IMR-90 (cell line): ENCODE measurements around the gene GNG7. TPM values are rescaled to one million over a fixed set of nuclear protein-coding genes. Genes with fewer than 3 reads are reported as not detected.
A peak's percentile ranks its signal among the peaks of the same experiment; 100 is the strongest.

Experiments used
- ATAC-seq: fragments of 200-7000 bp; cut with Tn5 transposase; 2 replicates; pipeline ENCODE4 v1.9.1; 2020; ENCODE audit warnings: low read depth, mild to moderate bottlenecking, moderate library complexity
- BruUV-seq: library from RNA; stranded (reverse); fragments of 400-500 nt; replicated peaks from 2 replicates; lab custom pipeline; 2021; lab: Mats Ljungman, UMichigan
- CTCF ChIA-PET: fragments of 300-600 bp; formaldehyde crosslinking; extraction: SDS; loops from one replicate; lab custom pipeline; 2021; ENCODE audit warnings: antibody characterized with exemption; lab: Yijun Ruan, JAX
- POLR2A ChIA-PET: fragments of 300-600 bp; sonication (Branson Sonifier 250); formaldehyde crosslinking; loops from one replicate; lab custom pipeline; 2022; ENCODE audit warnings: antibody characterized with exemption; ENCODE audit not compliant: unreplicated experiment; lab: Charles Lee
- DNase-seq: peaks from one replicate; pipeline ENCODE4 v3.0.0; 2013
- H2AFZ ChIP-seq: replicated peaks from 2 replicates; pipeline ENCODE3; 2013; ENCODE audit warnings: low read length, mild to moderate bottlenecking; ENCODE audit not compliant: poor library complexity
- H2AK5ac ChIP-seq: 2 replicates; pipeline ENCODE4 v1.6.1; 2013; ENCODE audit warnings: low read depth, low read length, inconsistent platforms
- H2AK9ac ChIP-seq: replicated peaks from 2 replicates; pipeline ENCODE3; 2013; ENCODE audit warnings: mild to moderate bottlenecking, low read depth, low read length, moderate library complexity; ENCODE audit not compliant: poor library complexity
- H2BK120ac ChIP-seq: 2 replicates; pipeline ENCODE4 v1.6.1; 2013; ENCODE audit warnings: low read depth, low read length, inconsistent platforms
- H2BK15ac ChIP-seq: 3 replicates; pipeline ENCODE4 v1.6.1; 2013; ENCODE audit warnings: low read depth, low read length, inconsistent platforms
- H2BK20ac ChIP-seq: 2 replicates; pipeline ENCODE4 v1.6.1; 2013; ENCODE audit warnings: low read depth, mild to moderate bottlenecking, inconsistent platforms, low read length, moderate library complexity
- H2BK5ac ChIP-seq: 2 replicates; pipeline ENCODE4 v1.6.1; 2013; ENCODE audit warnings: mild to moderate bottlenecking, low read depth, low read length, inconsistent platforms; ENCODE audit not compliant: poor library complexity, severe bottlenecking
- H3K14ac ChIP-seq: replicated peaks from 2 replicates; pipeline ENCODE4 v1.6.1; 2013; ENCODE audit warnings: low read depth, low read length, inconsistent platforms
- H3K18ac ChIP-seq: 2 replicates; pipeline ENCODE4 v1.6.1; 2013; ENCODE audit warnings: low read depth, low read length, control low read depth
- H3K23ac ChIP-seq: 2 replicates; pipeline ENCODE4 v1.6.1; 2013; ENCODE audit warnings: low read depth, low read length, inconsistent platforms
- H3K27ac ChIP-seq: 2 replicates; pipeline ENCODE4 v1.5.1; 2013; ENCODE audit warnings: mild to moderate bottlenecking, control low read depth, low read length; ENCODE audit not compliant: insufficient read depth
- H3K27me3 ChIP-seq: 2 replicates; pipeline ENCODE4 v1.6.1; 2013; ENCODE audit warnings: low read length; ENCODE audit not compliant: control insufficient read depth, insufficient read depth
- H3K36me3 ChIP-seq: 2 replicates; pipeline ENCODE4 v1.6.1; 2013; ENCODE audit warnings: low read length, mixed read lengths; ENCODE audit not compliant: control insufficient read depth, insufficient read depth
- H3K4ac ChIP-seq: 2 replicates; pipeline ENCODE4 v1.6.1; 2013; ENCODE audit warnings: low read depth, low read length, inconsistent platforms
- H3K4me1 ChIP-seq: 2 replicates; pipeline ENCODE4 v1.6.1; 2013; ENCODE audit warnings: low read length, mixed read lengths; ENCODE audit not compliant: control insufficient read depth, insufficient read depth
- H3K4me2 ChIP-seq: 2 replicates; pipeline ENCODE4 v1.6.1; 2013; ENCODE audit warnings: low read depth, mild to moderate bottlenecking, control low read depth, low read length, moderate library complexity
- H3K4me3 ChIP-seq: 2 replicates; pipeline ENCODE4 v1.5.1; 2013; ENCODE audit warnings: low read depth, mild to moderate bottlenecking, control low read depth, low read length, moderate library complexity; ENCODE audit not compliant: insufficient read depth
- H3K56ac ChIP-seq: 2 replicates; pipeline ENCODE4 v1.6.1; 2013; ENCODE audit warnings: low read length, inconsistent platforms; ENCODE audit not compliant: insufficient read depth; ENCODE audit errors: extremely low read depth
- H3K79me1 ChIP-seq, 2 experiments: 2 replicates each; pipeline ENCODE4 v1.6.1; 2013; ENCODE audit warnings: low read length in 2 of 2, inconsistent platforms in 1 of 2, low read depth in 1 of 2
- H3K9ac ChIP-seq: 2 replicates; pipeline ENCODE4 v1.6.1; 2013; ENCODE audit warnings: low read depth, low read length, control low read depth
- H3K9me1 ChIP-seq: 2 replicates; pipeline ENCODE4 v1.6.1; 2013; ENCODE audit warnings: low read length, inconsistent platforms; ENCODE audit not compliant: insufficient read depth
- H3K9me3 ChIP-seq: 2 replicates; pipeline ENCODE4 v1.6.1; 2013; ENCODE audit warnings: low read length; ENCODE audit not compliant: control insufficient read depth, insufficient read depth
- H4K20me1 ChIP-seq: 2 replicates; pipeline ENCODE4 v1.6.1; 2013; ENCODE audit warnings: low read length, inconsistent platforms; ENCODE audit not compliant: insufficient read depth
- H4K5ac ChIP-seq: 2 replicates; pipeline ENCODE4 v1.6.1; 2013; ENCODE audit warnings: mild to moderate bottlenecking, low read depth, low read length, control low read depth
- H4K8ac ChIP-seq, 2 experiments: 2 replicates each; pipeline ENCODE4 v1.6.1; 2013; ENCODE audit warnings: low read depth in 2 of 2, low read length in 2 of 2, control low read depth in 1 of 2, inconsistent platforms in 1 of 2
- H4K91ac ChIP-seq: 2 replicates; pipeline ENCODE4 v1.6.1; 2013; ENCODE audit warnings: low read depth, low read length, inconsistent platforms; ENCODE audit not compliant: insufficient read depth
- MAFK ChIP-seq: IDR thresholded peaks from 2 replicates; pipeline ENCODE4 v1.6.1; 2012; ENCODE audit warnings: low read depth, low read length, improper control_type of control experiment
- POLR2A ChIP-seq: IDR thresholded peaks from 2 replicates; pipeline ENCODE4 v1.6.1; 2012; ENCODE audit warnings: mild to moderate bottlenecking, low read depth, low read length
- WGBS, 2 experiments: methylation state at CpG; one replicate each; pipeline versions ENCODE4 v1.1.5 to v1.1.7; 2013; ENCODE audit warnings: missing lambda C conversion rate in 2 of 2; ENCODE audit not compliant: insufficient read length in 1 of 2; ENCODE audit errors: extremely low coverage in 2 of 2; 5-methylcytosine and 5-hydroxymethylcytosine counted together
- dilution Hi-C: fragments of 300-500 bp; cut with HindIII; formaldehyde crosslinking; loops from one replicate; pipeline ENCODE4 v1.14.3; 2018; ENCODE audit warnings: low sequenced_read_pairs; ENCODE audit not compliant: unreplicated experiment
- in situ Hi-C: fragments of 300-500 bp; cut with MboI; formaldehyde crosslinking; loops from 3 replicates; pipeline ENCODE4 v1.14.3; 2019; ENCODE audit warnings: low sequenced_read_pairs, inconsistent platforms, mixed read lengths
- intact Hi-C: fragments of 100-400 bp; cut with micrococcal nuclease; formaldehyde crosslinking; loops from 2 replicates; pipeline ENCODE4 v1.10.0; 2022
- polyA plus RNA-seq, 3 experiments: library from polyadenylated mRNA; depleted of rRNA; stranded (reverse); fragments of >200 nt; gene quantifications; 2 replicates each; pipeline ENCODE4 v1.2.3, GENCODE V29; 2012; ENCODE audit warnings: low replicate concordance in 1 of 3
- total RNA-seq: library from RNA; depleted of rRNA; stranded (reverse); fragments of >200 nt; gene quantifications from 2 replicates; pipeline ENCODE4 v1.2.3, GENCODE V29; 2012

GNG7 gene
- total and polyA plus RNA-seq, 2 of the 4 experiments (the other 2 are of a cell fraction), result under 0.01 to 0.21 TPM

DNA sequence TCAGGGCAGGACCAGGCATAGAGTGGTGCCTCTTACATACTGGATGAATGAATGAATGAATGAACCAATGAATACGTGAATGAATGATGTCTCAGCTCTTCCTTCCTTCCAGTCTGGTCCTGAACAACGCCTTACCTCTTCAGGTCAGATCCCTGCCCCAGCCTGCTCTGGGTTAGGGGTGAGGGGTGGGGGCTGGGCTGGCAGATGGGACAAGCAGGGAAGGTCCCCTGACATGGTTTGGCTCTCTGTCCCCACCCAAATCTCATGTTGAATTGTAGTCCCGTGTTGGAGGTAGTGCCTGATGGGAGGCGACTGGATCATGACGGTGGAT, 9.3 kb upstream of the GNG7 start:
- H3K36me3 ChIP-seq, result no peaks in the 10 kb centered on the region; the same call in 1 of the 2 replicates
- H3K4me3 ChIP-seq, result no peak overlapping the region
- H2BK5ac ChIP-seq, result no peak overlapping the region
- H3K79me1 ChIP-seq, result no peaks in the 10 kb centered on the region; a peak in 1 of 4 replicates
- H3K4ac ChIP-seq, result peak overlapping the region; percentile 13; the same call in 1 of the 2 replicates
- ChIA-PET CTCF (no interaction called here), POLR2A (no interaction called here)
- TF ChIP-seq MAFK (no peak), POLR2A (peak; percentile 4; the same call in 1 of the 2 replicates)
- no peak overlapping the region for H4K5ac ChIP-seq
- H3K9ac ChIP-seq, result no peak overlapping the region
- peak overlapping the region; percentile 55; the same call in 1 of the 2 replicates for H2BK120ac ChIP-seq
- H3K4me1 ChIP-seq, result peaks cover 6% of the 10 kb centered on the region
- peaks cover 12% of the 10 kb centered on the region; the same call in 1 of the 2 replicates for H3K9me1 ChIP-seq
- no peak overlapping the region for H4K8ac ChIP-seq
- H2BK15ac ChIP-seq, result 0 out of 3 replicates have a peak overlapping the region, but pooled peaks have one; percentile 9
- in situ Hi-C loops (no loop called here), dilution Hi-C loops (no loop called here), intact Hi-C loops (no loop called here)
- no peak for ATAC-seq
- no peak overlapping the region for H3K14ac ChIP-seq
- peak overlapping the region; percentile 6; the same call in 1 of the 2 replicates for H2AK5ac ChIP-seq
- no CpG with 5 or more reads among the region's 5 CpGs for WGBS, 2 experiments
- H4K91ac ChIP-seq, result no peak overlapping the region
- H3K18ac ChIP-seq, result no peak overlapping the region
- H3K9me3 ChIP-seq, result peaks cover 9% of the 10 kb centered on the region
- no peak overlapping the region for H3K56ac ChIP-seq
- H2AK9ac ChIP-seq, result peak overlapping the region; percentile 45
- no peak for DNase-seq
- H3K27me3 ChIP-seq, result no peaks in the 10 kb centered on the region
- peak overlapping the region; percentile 24 for H2AFZ ChIP-seq
- H3K27ac ChIP-seq, result no peak overlapping the region
- no peak overlapping the region for H3K23ac ChIP-seq
- BruUV-seq, result no TSS peak
- no peaks in the 10 kb centered on the region; the same call in none of the 2 replicates for H4K20me1 ChIP-seq
- no peak overlapping the region; the same call in 1 of the 2 replicates for H2BK20ac ChIP-seq
- no peak overlapping the region for H3K4me2 ChIP-seq
